Breast epithelium (tissue), 4 donors: ENCODE results near the gene FAM193A. TPM values are rescaled to one million over a fixed set of nuclear protein-coding genes. Genes with fewer than 3 reads are reported as not detected.

Experiments used
- DNase-seq, 2 donors: peaks; one replicate each; pipeline ENCODE4 v3.0.0-alpha.2; 2019; ENCODE audit warnings: low spot score in 2 of 2
- H3K27ac ChIP-seq, 2 donors: fragments of 200-600 bp; sonication (generic) in 1 of 2; one replicate each; pipeline ENCODE4 v1.5.1; 2016 to 2019; ENCODE audit warnings: mild to moderate bottlenecking in 1 of 2
- H3K27me3 ChIP-seq, 2 donors: fragments of 200-600 bp; sonication (generic) in 1 of 2; one replicate each; pipeline versions ENCODE4 v1.5.1 to v1.6.0; 2017 to 2019; ENCODE audit warnings: control low read depth in 1 of 2, mild to moderate bottlenecking in 1 of 2
- H3K36me3 ChIP-seq: fragments of 200-600 bp; one replicate; pipeline ENCODE4 v1.5.1; 2019
- H3K4me1 ChIP-seq, 2 donors: fragments of 200-600 bp; sonication (generic); one replicate each; pipeline ENCODE4 v1.5.1; 2016 to 2019; ENCODE audit warnings: control low read depth in 1 of 2
- H3K4me3 ChIP-seq, 3 donors: fragments of 200-600 bp; sonication (generic); 1 replicate in 2 of 3; 2 replicates in 1 of 3; pipeline ENCODE4 v1.5.1; 2016 to 2019; ENCODE audit warnings: mild to moderate bottlenecking in 3 of 3, moderate library complexity in 2 of 3
- H3K9me3 ChIP-seq, 2 donors: fragments of 200-600 bp; sonication (generic) in 1 of 2; one replicate each; pipeline ENCODE4 v1.5.1; 2016 to 2019; ENCODE audit warnings: control low read depth in 1 of 2
- POLR2A ChIP-seq: fragments of 450-650 bp; IDR thresholded peaks from one replicate; pipeline ENCODE4 v1.6.1; 2016; ENCODE audit warnings: antibody characterized with exemption, mild to moderate bottlenecking, moderate library complexity
- POLR2AphosphoS5 ChIP-seq, 3 donors: sonication (generic); formaldehyde crosslinking; IDR thresholded peaks; one replicate each; pipeline ENCODE4 v1.6.1; 2017; ENCODE audit warnings: antibody characterized with exemption in 3 of 3
- intact Hi-C: fragments of 100-400 bp; cut with DNase I; formaldehyde crosslinking; loops from one replicate; pipeline ENCODE4 v1.15.1; 2023; ENCODE audit warnings: low total_unique reads
- total RNA-seq, 3 donors: library from RNA; depleted of rRNA; stranded (reverse); fragments of >200 nt; gene quantifications; one replicate each; pipeline ENCODE4 v1.1.0, GENCODE V29; 2016
- TF ChIP-seq, protein P1 (sequence below), 3 donors: fragments of 450-650 bp; IDR thresholded peaks; one replicate each; pipeline ENCODE4 v1.5.1; 2016 to 2017; ENCODE audit warnings: antibody characterized with exemption in 3 of 3, mild to moderate bottlenecking in 3 of 3, moderate library complexity in 3 of 3

FAM193A gene
- total RNA-seq, 3 donors from 2014 or later, result 24.5 to 26.5 (median 24.7) TPM

DNA sequence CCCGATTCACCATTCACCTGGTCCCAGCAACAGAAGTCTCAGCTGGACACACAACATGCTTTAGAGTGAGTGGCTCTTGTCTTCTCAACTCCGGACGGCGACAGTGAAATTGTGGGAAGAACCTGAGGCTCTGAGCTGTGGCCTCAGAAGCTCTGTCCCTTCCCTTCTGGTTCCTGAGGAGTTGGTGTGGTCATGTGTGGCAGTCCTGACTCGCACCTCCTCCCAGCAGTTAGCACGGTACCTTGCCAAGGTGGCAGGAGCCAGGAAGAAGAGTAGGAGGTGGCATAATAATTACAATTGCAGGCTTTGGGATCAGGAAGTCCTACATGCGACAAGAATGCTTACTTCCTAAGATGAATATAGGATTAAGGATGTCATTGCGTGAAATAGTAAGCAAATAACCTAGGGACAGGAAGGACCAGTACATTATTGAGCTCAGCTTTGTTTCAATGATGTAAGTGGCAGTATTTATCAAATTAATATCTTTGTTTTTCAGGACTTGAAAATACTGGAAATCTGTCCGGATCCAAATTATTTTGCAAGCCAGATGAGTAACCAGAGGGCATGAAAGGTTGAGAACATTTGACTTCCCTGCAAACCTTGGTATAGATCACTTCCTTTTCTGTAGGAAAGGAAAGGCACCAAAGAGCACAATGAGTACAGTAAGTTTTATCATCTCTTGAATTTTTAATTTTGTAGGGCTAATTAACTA is 46.5 kb upstream of the FAM193A start:
- H3K27ac ChIP-seq, result peak overlapping the region in 1 of 2 donors; percentile 50

DNA sequence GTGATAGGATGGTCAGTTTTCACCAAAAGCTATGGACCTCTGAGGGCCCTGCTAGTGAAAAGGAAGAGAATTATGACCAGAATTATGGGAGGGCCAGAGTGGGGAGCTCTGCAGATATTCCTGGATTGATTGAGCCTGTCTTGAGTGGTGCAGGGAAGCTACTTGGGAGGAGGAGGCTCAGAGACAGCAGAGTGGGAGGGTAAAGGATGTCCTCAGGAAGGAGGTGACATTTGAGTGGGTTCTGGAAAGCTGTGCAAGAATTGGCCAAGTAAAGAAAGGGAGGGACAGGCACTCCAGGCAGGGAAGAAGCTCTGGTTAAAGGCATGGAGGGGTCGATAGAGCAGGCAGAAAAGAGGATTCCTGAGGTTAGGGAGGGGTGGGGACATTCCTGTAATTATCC is 43.5 kb upstream of the FAM193A start:
- Histone ChIP-seq H3K27ac (peak overlapping the region in 1 of 2 donors; percentile 36), H3K27me3 (no peaks in the 10 kb centered on the region), H3K4me3 (no peak overlapping the region), H3K9me3 (no peaks in the 10 kb centered on the region), H3K36me3 (peaks cover 5% of the 10 kb centered on the region), H3K4me1 (no peaks in the 10 kb centered on the region)
- TF ChIP-seq POLR2AphosphoS5 (IDR thresholded peaks at IDR 0.05) (no peak), POLR2A (no peak)
- TF ChIP-seq, protein P1, sequence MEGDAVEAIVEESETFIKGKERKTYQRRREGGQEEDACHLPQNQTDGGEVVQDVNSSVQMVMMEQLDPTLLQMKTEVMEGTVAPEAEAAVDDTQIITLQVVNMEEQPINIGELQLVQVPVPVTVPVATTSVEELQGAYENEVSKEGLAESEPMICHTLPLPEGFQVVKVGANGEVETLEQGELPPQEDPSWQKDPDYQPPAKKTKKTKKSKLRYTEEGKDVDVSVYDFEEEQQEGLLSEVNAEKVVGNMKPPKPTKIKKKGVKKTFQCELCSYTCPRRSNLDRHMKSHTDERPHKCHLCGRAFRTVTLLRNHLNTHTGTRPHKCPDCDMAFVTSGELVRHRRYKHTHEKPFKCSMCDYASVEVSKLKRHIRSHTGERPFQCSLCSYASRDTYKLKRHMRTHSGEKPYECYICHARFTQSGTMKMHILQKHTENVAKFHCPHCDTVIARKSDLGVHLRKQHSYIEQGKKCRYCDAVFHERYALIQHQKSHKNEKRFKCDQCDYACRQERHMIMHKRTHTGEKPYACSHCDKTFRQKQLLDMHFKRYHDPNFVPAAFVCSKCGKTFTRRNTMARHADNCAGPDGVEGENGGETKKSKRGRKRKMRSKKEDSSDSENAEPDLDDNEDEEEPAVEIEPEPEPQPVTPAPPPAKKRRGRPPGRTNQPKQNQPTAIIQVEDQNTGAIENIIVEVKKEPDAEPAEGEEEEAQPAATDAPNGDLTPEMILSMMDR (IDR thresholded peaks at IDR 0.05), result no peak
- intact Hi-C loops, result no loop called here
- DNase-seq, result no peak

More for the DNA sequence above, 46.5 kb upstream of the FAM193A start:
- H3K4me1 ChIP-seq, result no peaks in the 10 kb centered on the region
- DNase-seq, result no peak
- intact Hi-C loops, result no loop called here
- H3K27me3 ChIP-seq, result no peaks in the 10 kb centered on the region
- peaks cover 5% of the 10 kb centered on the region for H3K36me3 ChIP-seq
- H3K4me3 ChIP-seq, result no peak overlapping the region
- H3K9me3 ChIP-seq, result no peaks in the 10 kb centered on the region
- TF ChIP-seq, protein P1 (IDR thresholded peaks at IDR 0.05), result no peak
- TF ChIP-seq POLR2AphosphoS5 (IDR thresholded peaks at IDR 0.05) (no peak), POLR2A (no peak)

DNA sequence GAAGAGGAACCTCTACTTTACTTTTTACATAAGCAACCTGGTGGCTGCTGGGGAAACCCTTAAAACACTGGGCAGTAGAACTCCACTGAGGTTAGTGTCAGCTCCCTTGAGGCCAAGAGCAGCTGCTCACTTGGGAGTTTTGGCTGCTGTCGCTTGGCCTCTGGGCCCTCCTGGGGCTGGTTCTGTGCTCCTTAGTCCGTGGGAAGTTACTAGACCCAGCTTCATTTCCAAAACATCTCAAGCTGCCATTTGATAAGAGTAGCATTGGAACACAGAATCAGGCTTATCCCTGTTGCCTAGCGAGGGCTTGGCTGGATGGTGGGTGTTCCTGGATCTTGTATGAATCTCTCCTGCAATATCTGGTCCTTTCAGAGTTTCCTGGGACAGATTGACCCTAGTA is 41.5 kb upstream of the FAM193A start:
- Histone ChIP-seq H3K36me3 (peaks cover 5% of the 10 kb centered on the region), H3K4me3 (no peak overlapping the region), H3K27ac (peak overlapping the region in 1 of 2 donors; percentile 60), H3K27me3 (no peaks in the 10 kb centered on the region), H3K9me3 (no peaks in the 10 kb centered on the region), H3K4me1 (no peaks in the 10 kb centered on the region)
- TF ChIP-seq POLR2AphosphoS5 (IDR thresholded peaks at IDR 0.05), result no peak
- TF ChIP-seq, protein P1 (IDR thresholded peaks at IDR 0.05), result no peak
- TF ChIP-seq POLR2A, result no peak
- intact Hi-C loops, result no loop called here
- no peak for DNase-seq

DNA sequence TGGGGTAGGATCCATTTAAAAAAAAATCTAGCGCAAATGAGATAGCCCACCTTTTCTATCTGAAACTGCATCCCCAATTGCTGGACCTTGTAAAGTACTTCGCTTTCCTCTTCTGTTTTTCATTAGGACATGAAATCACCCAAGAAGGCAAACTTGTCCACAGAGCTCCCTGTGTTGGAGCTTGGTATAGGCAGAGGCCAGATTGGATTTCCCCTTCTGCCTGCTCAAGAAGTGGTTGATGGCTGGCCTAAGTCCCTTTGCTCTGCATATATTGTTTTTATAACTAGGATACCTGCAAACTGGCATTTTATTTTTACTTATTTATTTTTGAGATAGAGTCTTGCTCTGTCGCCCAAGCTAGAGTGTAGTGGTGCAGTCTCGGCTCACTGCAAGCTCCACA is 39.1 kb upstream of the FAM193A start:
- no peak for DNase-seq
- Histone ChIP-seq H3K4me1 (no peaks in the 10 kb centered on the region), H3K36me3 (no peaks in the 10 kb centered on the region), H3K27ac (no peak overlapping the region), H3K27me3 (no peaks in the 10 kb centered on the region), H3K4me3 (no peak overlapping the region), H3K9me3 (no peaks in the 10 kb centered on the region)
- TF ChIP-seq POLR2AphosphoS5 (IDR thresholded peaks at IDR 0.05) (no peak), POLR2A (no peak)
- TF ChIP-seq, protein P1 (IDR thresholded peaks at IDR 0.05), result no peak
- intact Hi-C loops, result no loop called here

DNA sequence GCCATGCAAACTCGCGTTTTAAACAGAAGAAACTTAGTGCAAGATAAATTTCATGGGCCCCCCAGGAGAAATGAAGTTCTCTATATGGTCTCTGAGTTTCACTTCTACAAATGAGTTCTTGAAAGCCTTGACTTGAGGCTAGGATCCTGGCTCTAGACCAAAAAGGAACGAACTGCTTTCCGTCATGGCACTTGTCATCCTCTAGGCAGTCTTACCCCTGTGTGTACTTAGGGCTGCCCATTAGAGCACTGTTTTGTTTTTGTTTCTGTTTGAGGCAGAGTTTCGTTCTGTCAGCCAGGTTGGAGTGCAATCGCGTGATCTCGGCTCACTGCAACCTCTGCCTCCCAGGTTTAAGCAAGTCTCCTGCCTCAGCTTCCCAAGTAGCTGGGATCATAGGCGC is 38.5 kb upstream of the FAM193A start:
- H3K36me3 ChIP-seq, result no peaks in the 10 kb centered on the region
- intact Hi-C loops, result no loop called here
- H3K9me3 ChIP-seq, result no peaks in the 10 kb centered on the region
- H3K27ac ChIP-seq, result no peak overlapping the region
- H3K4me3 ChIP-seq, result no peak overlapping the region
- DNase-seq, result no peak
- H3K27me3 ChIP-seq, result no peaks in the 10 kb centered on the region
- TF ChIP-seq POLR2AphosphoS5 (IDR thresholded peaks at IDR 0.05), result no peak
- TF ChIP-seq, protein P1 (IDR thresholded peaks at IDR 0.05), result no peak
- no peak for TF ChIP-seq POLR2A
- H3K4me1 ChIP-seq, result no peaks in the 10 kb centered on the region
